Measurements from ENCODE around the gene DACT3. TPM values are rescaled to one million over a fixed set of nuclear protein-coding genes. Genes with fewer than 3 reads are reported as not detected.

DACT3 gene
- total and polyA plus RNA-seq, 2 donors (not counting 1 experiment from before 2014, with no cell fraction given) = 5.6 to 11.5 TPM

DNA sequence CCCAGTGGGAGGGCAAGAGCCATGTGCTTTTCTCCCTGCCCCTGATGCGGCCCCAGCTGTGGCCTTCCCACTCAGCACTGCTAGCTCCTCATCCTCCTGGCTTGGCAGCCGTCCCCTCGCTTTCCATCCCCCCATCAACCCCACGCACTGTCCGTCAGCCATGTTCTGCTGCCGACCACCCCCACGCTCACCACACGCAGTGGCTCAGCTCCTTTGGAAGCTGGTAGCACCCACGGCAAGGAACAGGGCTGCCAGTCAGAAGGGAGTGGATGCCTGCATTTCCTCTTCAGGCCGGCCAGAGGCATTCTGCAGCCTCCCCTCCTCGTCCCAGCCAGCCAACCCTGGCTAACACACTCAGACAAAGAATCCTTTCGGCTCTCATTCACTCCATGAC, 53.5 kb downstream of the DACT3 start:
- Histone ChIP-seq H2AFZ (ENCODE audit: low read length) (no peak overlapping the region), H3K79me2 (ENCODE audit: control insufficient read depth, insufficient read depth, low read length) (peaks cover 47% of the 10 kb centered on the region), H3K27me3 (ENCODE audit: control insufficient read depth, insufficient read depth, low read length) (no peaks in the 10 kb centered on the region), H3K9me3 (ENCODE audit: control insufficient read depth, insufficient read depth, low read depth, low read length) (no peaks in the 10 kb centered on the region), H3K9ac (ENCODE audit: insufficient read depth, low read length) (no peak overlapping the region), H3K4me2 (ENCODE audit: extremely low read depth, insufficient read depth, low read length) (no peak overlapping the region), H4K20me1 (ENCODE audit: control insufficient read depth, extremely low read depth, insufficient read depth, low read length) (no peaks in the 10 kb centered on the region), H3K36me3 (ENCODE audit: control insufficient read depth, insufficient read depth, low read length) (peaks cover 41% of the 10 kb centered on the region), H3K4me1 (ENCODE audit: control insufficient read depth, extremely low read depth, insufficient read depth, low read length) (peaks cover 14% of the 10 kb centered on the region), H3K27ac (ENCODE audit: insufficient read depth, low read length) (no peak overlapping the region), H3K4me3 (replicated peaks in 1 of 4; ENCODE audit: control extremely low read depth in 1 of 4, insufficient read depth in 1 of 4, low read depth in 3 of 4, low read length in 4 of 4) (no peak overlapping the region)
- no peak for TF ChIP-seq EZH2 (IDR thresholded peaks at IDR 0.05; ENCODE audit: low read length, missing control alignments)
- TF ChIP-seq, protein P1, sequence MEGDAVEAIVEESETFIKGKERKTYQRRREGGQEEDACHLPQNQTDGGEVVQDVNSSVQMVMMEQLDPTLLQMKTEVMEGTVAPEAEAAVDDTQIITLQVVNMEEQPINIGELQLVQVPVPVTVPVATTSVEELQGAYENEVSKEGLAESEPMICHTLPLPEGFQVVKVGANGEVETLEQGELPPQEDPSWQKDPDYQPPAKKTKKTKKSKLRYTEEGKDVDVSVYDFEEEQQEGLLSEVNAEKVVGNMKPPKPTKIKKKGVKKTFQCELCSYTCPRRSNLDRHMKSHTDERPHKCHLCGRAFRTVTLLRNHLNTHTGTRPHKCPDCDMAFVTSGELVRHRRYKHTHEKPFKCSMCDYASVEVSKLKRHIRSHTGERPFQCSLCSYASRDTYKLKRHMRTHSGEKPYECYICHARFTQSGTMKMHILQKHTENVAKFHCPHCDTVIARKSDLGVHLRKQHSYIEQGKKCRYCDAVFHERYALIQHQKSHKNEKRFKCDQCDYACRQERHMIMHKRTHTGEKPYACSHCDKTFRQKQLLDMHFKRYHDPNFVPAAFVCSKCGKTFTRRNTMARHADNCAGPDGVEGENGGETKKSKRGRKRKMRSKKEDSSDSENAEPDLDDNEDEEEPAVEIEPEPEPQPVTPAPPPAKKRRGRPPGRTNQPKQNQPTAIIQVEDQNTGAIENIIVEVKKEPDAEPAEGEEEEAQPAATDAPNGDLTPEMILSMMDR (conservative IDR thresholded peaks at IDR 0.05 in 1 of 2, IDR thresholded peaks at IDR 0.05 in 1 of 2; ENCODE audit: low read depth in 1 of 2, low read length in 2 of 2) = no peak
- DNase-seq (ENCODE audit: low read depth in 2 of 2) = no peak

GRCh38 chr19:46606681-46607447, 54.1 kb downstream of the DACT3 start:
- Histone ChIP-seq H3K9ac (ENCODE audit: insufficient read depth, low read length) (no peak overlapping the region), H3K9me3 (ENCODE audit: control insufficient read depth, insufficient read depth, low read depth, low read length) (no peaks in the 10 kb centered on the region), H3K36me3 (ENCODE audit: control insufficient read depth, insufficient read depth, low read length) (peaks cover 41% of the 10 kb centered on the region), H3K27me3 (ENCODE audit: control insufficient read depth, insufficient read depth, low read length) (no peaks in the 10 kb centered on the region), H3K79me2 (ENCODE audit: control insufficient read depth, insufficient read depth, low read length) (peaks cover 53% of the 10 kb centered on the region), H3K27ac (ENCODE audit: insufficient read depth, low read length) (no peak overlapping the region), H4K20me1 (ENCODE audit: control insufficient read depth, extremely low read depth, insufficient read depth, low read length) (no peaks in the 10 kb centered on the region), H3K4me2 (ENCODE audit: extremely low read depth, insufficient read depth, low read length) (no peak overlapping the region), H3K4me1 (ENCODE audit: control insufficient read depth, extremely low read depth, insufficient read depth, low read length) (peaks cover 14% of the 10 kb centered on the region), H2AFZ (ENCODE audit: low read length) (no peak overlapping the region), H3K4me3 (replicated peaks in 1 of 4; ENCODE audit: control extremely low read depth in 1 of 4, insufficient read depth in 1 of 4, low read depth in 3 of 4, low read length in 4 of 4) (no peak overlapping the region)
- TF ChIP-seq, protein P1 (conservative IDR thresholded peaks at IDR 0.05 in 1 of 2, IDR thresholded peaks at IDR 0.05 in 1 of 2; ENCODE audit: low read depth in 1 of 2, low read length in 2 of 2) = no peak
- no peak for TF ChIP-seq EZH2 (IDR thresholded peaks at IDR 0.05; ENCODE audit: low read length, missing control alignments)
- no peak for DNase-seq (ENCODE audit: low read depth in 2 of 2)

GRCh38 chr19:46606019-46606418, 55.0 kb downstream of the DACT3 start:
- Histone ChIP-seq H3K36me3 (ENCODE audit: control insufficient read depth, insufficient read depth, low read length) (peaks cover 41% of the 10 kb centered on the region), H3K79me2 (ENCODE audit: control insufficient read depth, insufficient read depth, low read length) (peaks cover 60% of the 10 kb centered on the region), H3K27ac (ENCODE audit: insufficient read depth, low read length) (no peak overlapping the region), H3K9me3 (ENCODE audit: control insufficient read depth, insufficient read depth, low read depth, low read length) (no peaks in the 10 kb centered on the region), H4K20me1 (ENCODE audit: control insufficient read depth, extremely low read depth, insufficient read depth, low read length) (no peaks in the 10 kb centered on the region), H3K4me3 (replicated peaks in 1 of 4; ENCODE audit: control extremely low read depth in 1 of 4, insufficient read depth in 1 of 4, low read depth in 3 of 4, low read length in 4 of 4) (no peak overlapping the region), H2AFZ (ENCODE audit: low read length) (no peak overlapping the region), H3K4me1 (ENCODE audit: control insufficient read depth, extremely low read depth, insufficient read depth, low read length) (peaks cover 14% of the 10 kb centered on the region), H3K27me3 (ENCODE audit: control insufficient read depth, insufficient read depth, low read length) (no peaks in the 10 kb centered on the region), H3K4me2 (ENCODE audit: extremely low read depth, insufficient read depth, low read length) (no peak overlapping the region), H3K9ac (ENCODE audit: insufficient read depth, low read length) (no peak overlapping the region)
- DNase-seq (ENCODE audit: low read depth in 2 of 2) = no peak
- TF ChIP-seq EZH2 (IDR thresholded peaks at IDR 0.05; ENCODE audit: low read length, missing control alignments) = no peak
- TF ChIP-seq, protein P1 (conservative IDR thresholded peaks at IDR 0.05 in 1 of 2, IDR thresholded peaks at IDR 0.05 in 1 of 2; ENCODE audit: low read depth in 1 of 2, low read length in 2 of 2) = no peak
